ENCODE measurements around the gene COL8A1.

COL8A1 gene

GRCh38 chr3:99681976-99682375, 43.6 kb downstream of the COL8A1 start:
- Mint-ChIP-seq H3K9me3 (no peaks in the 10 kb centered on the region), H3K27ac (no peak overlapping the region), H3K27me3 (no peaks in the 10 kb centered on the region), H3K4me1 (no peaks in the 10 kb centered on the region), H3K4me3 (no peak overlapping the region)
- no peak for DNase-seq
- ATAC-seq: no peak

- peaks cover 6% of the 10 kb centered on the region for H3K27me3 Mint-ChIP-seq
- H3K9me3 Mint-ChIP-seq: no peaks in the 10 kb centered on the region
- no peak for ATAC-seq
- H3K4me3 Mint-ChIP-seq: no peak overlapping the region
- DNase-seq: no peak
- H3K27ac Mint-ChIP-seq: no peak overlapping the region
- no peaks in the 10 kb centered on the region for H3K4me1 Mint-ChIP-seq
These were observed 45.1 kb downstream of the COL8A1 start for GRCh38 chr3:99683465-99683864.

DNA sequence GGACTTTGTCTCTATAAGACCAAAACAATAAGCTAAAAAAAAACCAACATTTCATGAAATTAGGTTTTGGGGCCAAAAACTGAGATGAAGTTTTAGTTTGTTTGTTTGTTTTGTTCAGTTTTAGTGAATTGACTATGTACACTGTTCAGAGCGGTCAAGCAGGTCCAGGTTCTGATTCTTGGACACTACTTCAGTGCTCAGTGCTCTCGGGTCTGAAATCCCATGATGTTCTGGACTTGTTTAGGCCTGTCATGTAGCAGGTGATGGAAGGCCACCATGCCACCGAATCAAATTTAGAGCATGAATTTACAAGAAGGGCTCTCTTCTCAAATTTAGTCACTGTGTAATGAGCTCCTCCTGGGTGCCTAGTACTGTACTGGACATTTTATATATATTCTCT, 45.5 kb downstream of the COL8A1 start:
- Mint-ChIP-seq H3K4me1 (no peaks in the 10 kb centered on the region), H3K27me3 (peaks cover 10% of the 10 kb centered on the region), H3K9me3 (no peaks in the 10 kb centered on the region), H3K4me3 (no peak overlapping the region), H3K27ac (no peak overlapping the region)
- DNase-seq (no peak), ATAC-seq (no peak)

GRCh38 chr3:99684644-99685043, 46.2 kb downstream of the COL8A1 start:
- Mint-ChIP-seq H3K9me3 (no peaks in the 10 kb centered on the region), H3K4me3 (no peak overlapping the region), H3K27ac (no peak overlapping the region), H3K27me3 (peaks cover 11% of the 10 kb centered on the region), H3K4me1 (no peaks in the 10 kb centered on the region)
- ATAC-seq (no peak), DNase-seq (no peak)

DNA sequence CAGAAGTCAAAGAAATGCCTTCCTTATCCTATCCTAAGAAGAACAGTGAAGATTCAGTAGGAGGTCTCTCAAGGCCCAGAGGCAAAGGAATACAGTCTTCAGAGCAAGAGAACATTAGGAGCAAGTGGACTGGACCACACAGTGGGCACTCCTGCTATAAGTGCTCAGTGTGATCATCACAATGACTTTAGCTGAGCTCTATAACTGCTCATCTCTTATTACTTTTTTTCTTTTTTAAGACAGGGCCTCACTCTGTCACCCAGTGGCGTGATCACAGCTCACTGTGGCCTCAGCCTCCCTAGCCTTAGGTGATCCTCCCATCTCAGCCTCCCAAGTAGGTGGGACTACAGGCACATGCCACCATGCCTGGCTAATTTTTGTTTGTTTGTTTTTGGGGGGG, 48.1 kb downstream of the COL8A1 start:
- ATAC-seq (no peak), DNase-seq (no peak)
- H3K4me1 Mint-ChIP-seq: no peaks in the 10 kb centered on the region
- H3K4me3 Mint-ChIP-seq: no peak overlapping the region
- H3K27me3 Mint-ChIP-seq: peaks cover 11% of the 10 kb centered on the region
- no peaks in the 10 kb centered on the region for H3K9me3 Mint-ChIP-seq
- H3K27ac Mint-ChIP-seq: no peak overlapping the region

DNA sequence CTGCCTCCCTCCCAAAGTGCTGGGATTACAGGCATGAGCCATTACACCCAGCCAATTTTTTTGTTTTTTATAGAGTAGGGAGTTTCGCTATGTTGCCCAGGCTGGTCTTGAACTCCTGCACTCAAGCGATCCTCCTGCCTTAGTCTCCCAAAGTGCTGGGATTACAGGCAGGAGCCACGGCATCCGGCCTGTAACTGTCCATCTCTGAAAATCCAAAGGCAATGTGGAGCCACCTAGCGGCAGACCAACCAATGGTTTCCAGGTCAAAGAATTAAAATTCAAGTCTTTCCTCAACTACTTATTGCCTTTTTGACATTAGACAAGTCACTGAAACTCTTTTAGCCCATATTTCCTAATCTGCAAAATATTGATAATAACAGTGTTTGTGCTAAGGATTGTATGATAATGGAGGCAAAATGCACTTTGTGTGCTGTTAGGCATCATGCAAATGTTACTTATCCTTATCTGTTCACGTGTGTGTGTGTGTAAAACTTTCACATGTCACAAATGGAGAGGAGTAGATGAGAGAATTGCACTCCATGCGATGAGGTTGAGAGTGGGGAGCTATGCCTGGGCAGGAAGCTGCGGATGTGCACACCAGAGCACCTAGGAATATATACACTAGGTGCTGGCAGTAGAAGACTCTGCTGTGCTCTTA, 48.7 kb downstream of the COL8A1 start:
- H3K9me3 Mint-ChIP-seq: no peaks in the 10 kb centered on the region
- no peaks in the 10 kb centered on the region for H3K4me1 Mint-ChIP-seq
- H3K27ac Mint-ChIP-seq: no peak overlapping the region
- ATAC-seq (peak; percentile 45), DNase-seq (peak; percentile 17 to 35)
- H3K27me3 Mint-ChIP-seq: peaks cover 11% of the 10 kb centered on the region
- H3K4me3 Mint-ChIP-seq: no peak overlapping the region

- ATAC-seq (no peak), DNase-seq (no peak)
- Mint-ChIP-seq H3K9me3 (no peaks in the 10 kb centered on the region), H3K27ac (no peak overlapping the region), H3K27me3 (peaks cover 11% of the 10 kb centered on the region), H3K4me3 (no peak overlapping the region), H3K4me1 (no peaks in the 10 kb centered on the region)
These were observed 52.5 kb downstream of the COL8A1 start for GRCh38 chr3:99690761-99691369.

DNA sequence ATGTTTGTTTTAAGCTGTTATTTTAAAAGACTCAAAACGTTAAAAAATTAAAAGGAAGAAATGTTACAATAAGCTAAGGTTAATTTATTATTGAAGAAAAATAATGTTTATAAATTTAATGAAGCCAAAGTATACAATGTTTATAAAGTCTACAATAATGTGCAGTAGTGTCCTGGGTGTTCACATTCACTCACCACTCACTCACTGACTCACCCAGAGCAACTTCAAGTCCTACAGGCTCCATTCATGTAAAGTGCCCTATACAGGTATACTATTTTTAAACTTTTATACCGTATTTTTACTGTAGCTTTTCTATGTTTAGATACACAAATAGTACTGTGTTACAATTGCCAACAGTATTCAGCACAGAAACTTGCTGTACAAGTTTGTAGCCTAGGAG, 55.2 kb downstream of the COL8A1 start:
- Mint-ChIP-seq H3K27me3 (peaks cover 4% of the 10 kb centered on the region), H3K27ac (no peak overlapping the region), H3K4me1 (no peaks in the 10 kb centered on the region), H3K9me3 (no peaks in the 10 kb centered on the region), H3K4me3 (no peak overlapping the region)
- ATAC-seq: no peak
- DNase-seq: no peak

DNA sequence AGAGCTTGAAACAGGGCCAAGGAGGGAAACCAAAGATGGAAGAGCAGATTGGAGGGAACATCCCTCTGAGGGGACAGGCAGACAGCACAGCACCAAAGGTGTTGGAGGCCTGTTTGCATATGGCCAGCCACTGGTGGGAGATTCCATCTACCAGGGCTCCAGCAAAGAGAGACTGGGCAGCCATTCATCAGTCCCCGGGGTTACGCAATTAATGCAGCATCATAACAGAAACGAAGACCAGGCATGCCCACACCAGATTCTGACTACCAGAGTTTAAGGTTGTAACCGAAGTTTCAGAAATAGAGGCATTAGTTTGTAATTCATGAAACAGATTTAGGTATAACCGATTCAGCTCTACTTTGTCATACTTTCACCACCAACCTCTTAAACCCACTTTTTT, 58.1 kb downstream of the COL8A1 start:
- no peaks in the 10 kb centered on the region for H3K9me3 Mint-ChIP-seq
- H3K4me1 Mint-ChIP-seq: no peaks in the 10 kb centered on the region
- H3K4me3 Mint-ChIP-seq: no peak overlapping the region
- ATAC-seq (no peak), DNase-seq (no peak)
- H3K27me3 Mint-ChIP-seq: no peaks in the 10 kb centered on the region
- no peak overlapping the region for H3K27ac Mint-ChIP-seq

DNA sequence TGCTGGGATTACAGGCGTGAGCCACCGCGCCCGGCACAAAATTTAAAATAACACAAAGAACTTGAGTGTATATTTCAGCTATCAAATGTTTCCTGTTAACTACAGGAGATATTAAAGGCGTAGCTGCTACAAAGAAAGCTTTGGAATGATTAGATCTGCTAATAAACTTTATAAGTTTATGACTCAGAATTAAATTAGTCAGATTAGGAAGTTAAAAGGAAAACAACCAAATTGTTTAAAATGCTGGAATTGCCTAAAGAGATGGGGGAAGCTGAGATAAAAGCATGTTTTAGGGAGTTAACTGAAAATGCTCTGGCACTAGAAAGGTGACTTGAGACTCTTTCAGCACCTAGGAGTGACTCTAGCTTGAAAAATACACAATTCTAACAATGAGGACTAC, 58.9 kb downstream of the COL8A1 start:
- ATAC-seq (no peak), DNase-seq (no peak)
- Mint-ChIP-seq H3K4me3 (no peak overlapping the region), H3K4me1 (no peaks in the 10 kb centered on the region), H3K27ac (no peak overlapping the region), H3K27me3 (no peaks in the 10 kb centered on the region), H3K9me3 (no peaks in the 10 kb centered on the region)

GRCh38 chr3:99698932-99699331, 60.5 kb downstream of the COL8A1 start:
- H3K27me3 Mint-ChIP-seq: no peaks in the 10 kb centered on the region
- no peak overlapping the region for H3K27ac Mint-ChIP-seq
- ATAC-seq: no peak
- no peaks in the 10 kb centered on the region for H3K4me1 Mint-ChIP-seq
- H3K9me3 Mint-ChIP-seq: no peaks in the 10 kb centered on the region
- no peak for DNase-seq
- H3K4me3 Mint-ChIP-seq: no peak overlapping the region

GRCh38 chr3:99699841-99700240, 61.4 kb downstream of the COL8A1 start:
- no peak for ATAC-seq
- H3K4me1 Mint-ChIP-seq: no peaks in the 10 kb centered on the region

GRCh38 chr3:99700631-99701268, 62.4 kb downstream of the COL8A1 start:
- no peaks in the 10 kb centered on the region for H3K9me3 Mint-ChIP-seq
- ATAC-seq: no peak
- DNase-seq: no peak

More at GRCh38 chr3:99699841-99700240, 61.4 kb downstream of the COL8A1 start:
- H3K27me3 Mint-ChIP-seq: no peaks in the 10 kb centered on the region
- no peak for DNase-seq
- no peak overlapping the region for H3K27ac Mint-ChIP-seq
- no peaks in the 10 kb centered on the region for H3K9me3 Mint-ChIP-seq
- no peak overlapping the region for H3K4me3 Mint-ChIP-seq

DNA sequence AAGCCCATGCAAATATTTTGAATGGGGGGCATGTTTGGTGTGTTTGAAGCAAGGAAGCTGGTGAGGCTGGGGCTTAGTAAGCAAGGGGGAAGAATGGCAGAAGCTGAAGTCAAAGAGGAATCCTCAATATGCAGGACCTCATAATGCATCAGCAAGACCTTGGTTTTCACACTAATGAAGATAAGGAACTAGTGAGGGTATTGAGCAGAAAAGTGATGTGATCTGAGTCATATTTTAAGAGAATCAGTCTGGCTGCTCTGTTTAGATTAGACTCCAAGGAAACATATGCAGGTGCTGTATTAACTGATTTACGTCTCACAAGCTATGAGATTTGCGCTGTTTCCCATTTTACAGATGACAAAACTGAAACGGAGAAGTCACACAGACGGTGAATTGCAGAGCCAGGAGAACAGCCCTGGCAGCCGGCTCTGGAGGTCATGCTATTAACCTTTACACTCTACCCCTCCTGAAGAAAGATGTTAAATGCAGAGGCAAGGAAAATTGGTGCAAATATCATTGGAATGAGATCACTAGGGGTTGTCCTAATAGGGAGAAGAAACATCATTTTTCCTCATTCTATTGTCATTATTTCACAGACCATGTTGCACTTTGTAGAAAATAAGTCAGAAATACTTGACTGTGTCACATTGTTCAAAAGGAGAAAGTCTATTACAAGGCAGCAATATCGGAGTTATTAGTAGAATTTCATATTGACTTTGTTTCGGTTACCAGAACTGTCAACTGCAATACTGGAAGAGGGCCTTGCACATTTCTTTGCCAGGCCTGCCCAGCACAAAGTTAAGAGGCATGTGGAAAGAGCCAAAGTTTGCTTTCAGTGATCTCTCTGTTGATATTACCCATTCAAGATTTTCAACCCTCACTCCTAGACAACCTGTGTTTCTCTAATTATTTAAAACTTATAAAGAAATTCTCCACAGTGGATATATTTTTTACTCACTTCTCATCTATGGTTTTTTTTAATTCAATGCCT, 64.9 kb downstream of the COL8A1 start:
- no peak overlapping the region for H3K27ac Mint-ChIP-seq
- no peaks in the 10 kb centered on the region for H3K27me3 Mint-ChIP-seq
- no peak overlapping the region for H3K4me3 Mint-ChIP-seq
- no peaks in the 10 kb centered on the region for H3K9me3 Mint-ChIP-seq
- no peak for DNase-seq
- H3K4me1 Mint-ChIP-seq: no peaks in the 10 kb centered on the region
- no peak for ATAC-seq

More at GRCh38 chr3:99700631-99701268, 62.4 kb downstream of the COL8A1 start:
- Mint-ChIP-seq H3K27ac (no peak overlapping the region), H3K27me3 (no peaks in the 10 kb centered on the region), H3K4me3 (no peak overlapping the region), H3K4me1 (no peaks in the 10 kb centered on the region)

DNA sequence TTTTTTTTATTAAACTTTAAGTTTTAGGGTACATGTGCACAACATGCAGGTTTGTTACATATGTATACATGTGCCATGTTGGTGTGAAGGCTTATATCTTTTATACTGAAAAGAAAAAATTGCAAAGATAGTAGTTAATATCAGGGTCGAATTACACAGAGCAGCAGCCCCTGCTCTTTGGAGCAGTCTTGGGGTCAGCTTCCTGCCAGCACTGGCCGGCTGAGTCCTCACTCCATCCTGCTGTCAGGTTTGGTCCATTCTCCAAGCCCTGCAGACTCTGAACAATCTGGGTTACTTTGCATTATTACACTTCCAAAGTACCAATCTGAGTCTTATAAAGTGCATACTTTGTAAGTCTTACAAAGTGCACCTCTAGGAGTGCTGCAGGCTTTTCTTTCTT, 66.0 kb downstream of the COL8A1 start:
- no peak overlapping the region for H3K4me3 Mint-ChIP-seq
- no peaks in the 10 kb centered on the region for H3K27me3 Mint-ChIP-seq
- no peaks in the 10 kb centered on the region for H3K9me3 Mint-ChIP-seq
- DNase-seq (no peak), ATAC-seq (no peak)
- no peaks in the 10 kb centered on the region for H3K4me1 Mint-ChIP-seq
- H3K27ac Mint-ChIP-seq: no peak overlapping the region

All from stimulated activated naive CD8-positive, alpha-beta T cell treated with anti-CD3 and anti-CD28 coated beads, Interleukin-15, amount 100 ng/mL, for 72 hours (primary cell).